NCI-H1048 (cell line): ENCODE measurements around the gene PLXNA4.
"Not testable (repeated sequence)": the region's sequence is repeated elsewhere in the genome, so short reads cannot be mapped to it uniquely, and the experiment has no call there.

Source experiments
- DNase-seq: peaks from one replicate; lab custom pipeline; 2025; lab: John Stamatoyannopoulos, UW

PLXNA4 gene, protein sequence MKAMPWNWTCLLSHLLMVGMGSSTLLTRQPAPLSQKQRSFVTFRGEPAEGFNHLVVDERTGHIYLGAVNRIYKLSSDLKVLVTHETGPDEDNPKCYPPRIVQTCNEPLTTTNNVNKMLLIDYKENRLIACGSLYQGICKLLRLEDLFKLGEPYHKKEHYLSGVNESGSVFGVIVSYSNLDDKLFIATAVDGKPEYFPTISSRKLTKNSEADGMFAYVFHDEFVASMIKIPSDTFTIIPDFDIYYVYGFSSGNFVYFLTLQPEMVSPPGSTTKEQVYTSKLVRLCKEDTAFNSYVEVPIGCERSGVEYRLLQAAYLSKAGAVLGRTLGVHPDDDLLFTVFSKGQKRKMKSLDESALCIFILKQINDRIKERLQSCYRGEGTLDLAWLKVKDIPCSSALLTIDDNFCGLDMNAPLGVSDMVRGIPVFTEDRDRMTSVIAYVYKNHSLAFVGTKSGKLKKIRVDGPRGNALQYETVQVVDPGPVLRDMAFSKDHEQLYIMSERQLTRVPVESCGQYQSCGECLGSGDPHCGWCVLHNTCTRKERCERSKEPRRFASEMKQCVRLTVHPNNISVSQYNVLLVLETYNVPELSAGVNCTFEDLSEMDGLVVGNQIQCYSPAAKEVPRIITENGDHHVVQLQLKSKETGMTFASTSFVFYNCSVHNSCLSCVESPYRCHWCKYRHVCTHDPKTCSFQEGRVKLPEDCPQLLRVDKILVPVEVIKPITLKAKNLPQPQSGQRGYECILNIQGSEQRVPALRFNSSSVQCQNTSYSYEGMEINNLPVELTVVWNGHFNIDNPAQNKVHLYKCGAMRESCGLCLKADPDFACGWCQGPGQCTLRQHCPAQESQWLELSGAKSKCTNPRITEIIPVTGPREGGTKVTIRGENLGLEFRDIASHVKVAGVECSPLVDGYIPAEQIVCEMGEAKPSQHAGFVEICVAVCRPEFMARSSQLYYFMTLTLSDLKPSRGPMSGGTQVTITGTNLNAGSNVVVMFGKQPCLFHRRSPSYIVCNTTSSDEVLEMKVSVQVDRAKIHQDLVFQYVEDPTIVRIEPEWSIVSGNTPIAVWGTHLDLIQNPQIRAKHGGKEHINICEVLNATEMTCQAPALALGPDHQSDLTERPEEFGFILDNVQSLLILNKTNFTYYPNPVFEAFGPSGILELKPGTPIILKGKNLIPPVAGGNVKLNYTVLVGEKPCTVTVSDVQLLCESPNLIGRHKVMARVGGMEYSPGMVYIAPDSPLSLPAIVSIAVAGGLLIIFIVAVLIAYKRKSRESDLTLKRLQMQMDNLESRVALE (N-terminal part only)

GRCh38 chr7:132575982-132576720, at the start of gene PLXNA4:
Gene PLXNA4, minus strand, starts transcription at chr7:132576470. Its CDS starts 67,777 bp downstream, at chr7:132508693.
- DNase-seq: no peak

GRCh38 chr7:132625651-132626050, 49.4 kb upstream of the PLXNA4 start:
- no peak for DNase-seq

- DNase-seq: no peak
Observed at GRCh38 chr7:132622081-132622480, 45.8 kb upstream of the PLXNA4 start.

GRCh38 chr7:132619967-132620366, 43.7 kb upstream of the PLXNA4 start:
- DNase-seq: no peak

- DNase-seq: no peak
Observed at GRCh38 chr7:132618956-132619305, 42.7 kb upstream of the PLXNA4 start.

DNA sequence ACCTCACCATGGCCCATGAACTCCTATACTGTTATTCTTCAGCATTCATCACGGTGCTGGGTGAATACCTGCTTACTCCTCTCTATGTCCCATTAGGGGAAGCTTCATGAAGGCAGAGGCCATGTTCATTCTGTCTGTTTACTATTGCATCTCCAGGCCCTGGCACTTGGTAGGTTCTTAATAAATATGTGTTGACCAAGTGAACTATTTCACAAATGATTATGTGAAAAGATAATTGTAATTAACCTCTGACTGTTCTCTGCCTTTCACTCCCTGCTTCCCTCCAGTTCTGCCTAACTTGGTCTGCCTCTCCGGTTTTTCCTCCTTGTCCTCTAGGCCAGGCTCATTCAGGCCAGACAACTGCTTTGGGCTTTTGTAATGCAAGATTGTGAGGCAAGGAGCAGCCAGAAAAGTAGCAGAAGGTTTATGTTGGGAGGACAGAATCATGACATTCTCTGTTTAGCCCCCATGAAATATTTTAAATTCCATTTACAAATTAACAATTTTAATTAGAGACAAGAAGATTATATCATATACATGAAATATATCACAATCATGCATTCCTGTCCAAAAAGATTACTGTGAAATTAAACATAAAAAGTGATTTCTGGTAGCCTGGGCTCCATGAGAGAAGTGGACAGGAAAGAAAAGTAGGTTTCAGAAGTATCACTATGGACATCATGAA, 42.1 kb upstream of the PLXNA4 start:
- no peak for DNase-seq

- no peak for DNase-seq
Observed at GRCh38 chr7:132614428-132615318, 38.4 kb upstream of the PLXNA4 start.

DNA sequence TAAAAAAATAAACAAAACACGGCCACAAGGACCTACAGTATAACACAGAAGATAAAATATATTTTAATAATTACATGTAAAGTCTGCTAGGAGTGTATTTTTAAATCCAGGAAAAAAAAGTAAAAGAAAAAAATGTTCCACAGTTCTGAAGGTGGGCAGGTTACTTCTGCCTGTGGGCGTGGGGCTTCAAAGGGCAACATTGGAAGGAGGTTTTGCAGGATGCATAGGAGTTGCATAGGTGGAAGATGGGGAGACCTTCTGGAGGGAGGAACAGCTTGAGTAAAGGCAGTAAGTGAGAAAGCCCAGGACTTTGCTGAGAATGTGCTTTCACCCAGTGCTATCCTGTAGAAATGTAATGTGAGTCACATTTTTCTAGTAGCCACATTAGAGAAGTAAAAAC, 37.5 kb upstream of the PLXNA4 start:
- DNase-seq: no peak

- no peak for DNase-seq
Observed at GRCh38 chr7:132610995-132611394, 34.7 kb upstream of the PLXNA4 start.

GRCh38 chr7:132609906-132610520, 33.7 kb upstream of the PLXNA4 start:
- no peak for DNase-seq

DNA sequence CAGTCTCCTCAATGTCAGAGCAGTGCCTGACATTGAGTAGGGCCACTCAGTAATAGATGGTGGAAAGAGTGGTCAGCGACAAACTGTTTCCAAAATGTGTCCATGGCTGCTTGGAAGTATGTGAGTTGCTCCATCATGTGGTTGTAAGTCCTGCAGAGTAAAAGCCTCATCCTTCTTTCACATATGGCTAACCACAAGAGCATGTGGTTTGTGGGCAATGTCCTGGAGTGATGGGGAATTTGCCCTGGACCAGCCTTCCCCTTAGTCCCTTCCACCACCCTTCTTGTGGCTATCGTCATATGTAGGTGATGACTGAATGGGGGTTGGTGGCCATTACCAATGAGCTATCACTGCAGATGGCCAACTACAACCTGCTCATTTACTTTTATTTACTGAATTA, 33.0 kb upstream of the PLXNA4 start:
- no peak for DNase-seq

DNA sequence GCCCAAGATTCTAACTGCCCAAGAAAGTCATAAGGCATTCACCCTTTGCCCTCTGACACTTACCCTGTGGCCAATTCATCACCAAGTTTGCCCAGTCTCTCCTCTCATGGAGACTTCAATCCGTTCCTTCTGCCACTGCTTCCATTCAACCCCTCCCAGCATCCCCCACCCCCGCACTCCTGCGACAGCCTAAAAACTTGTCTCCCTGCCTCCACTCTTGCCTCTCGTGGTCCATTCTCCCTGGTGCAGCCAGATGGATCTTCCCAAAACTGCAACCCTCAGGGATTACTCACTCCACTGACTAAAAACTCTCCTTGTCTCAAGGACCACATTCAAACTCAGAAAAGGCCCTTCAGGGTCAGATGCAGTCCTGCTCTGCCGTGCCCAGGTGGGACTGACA, 32.3 kb upstream of the PLXNA4 start:
- DNase-seq: no peak

DNA sequence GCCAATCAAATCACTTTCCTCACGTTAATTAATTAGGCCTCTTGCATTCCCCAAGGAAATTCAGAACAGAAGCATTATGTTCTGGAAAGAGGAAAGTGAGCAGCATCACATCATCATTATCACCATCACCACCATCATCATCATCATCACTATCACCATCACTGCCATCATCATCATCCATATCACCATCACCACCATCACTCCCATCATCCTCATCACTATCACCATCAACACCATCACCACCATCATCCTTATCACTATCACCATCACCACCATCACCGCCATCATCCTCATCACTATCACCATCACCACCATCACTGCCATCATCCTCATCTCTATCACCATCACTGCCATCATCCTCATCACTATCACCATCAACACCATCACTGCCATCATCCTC, 31.4 kb upstream of the PLXNA4 start:
- DNase-seq: no peak

DNA sequence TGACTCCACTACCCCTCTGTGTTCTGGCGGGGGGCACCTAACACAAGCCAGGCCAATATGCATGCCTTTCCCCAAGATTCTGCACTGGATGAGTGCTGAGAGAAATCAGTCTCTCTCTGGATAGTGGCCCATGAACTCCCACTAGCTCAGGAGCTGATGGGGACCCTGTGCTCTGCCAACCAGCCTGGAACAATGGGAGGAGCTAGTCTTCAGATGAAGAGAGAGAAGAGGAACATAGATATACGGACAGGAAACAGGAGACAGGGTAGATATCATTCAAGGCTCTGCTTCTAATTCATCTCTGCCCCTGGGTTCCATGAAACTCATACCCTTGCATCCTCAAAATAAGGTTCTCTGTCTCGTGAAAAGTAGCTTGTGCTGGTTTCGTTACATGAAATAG, 27.9 kb upstream of the PLXNA4 start:
- DNase-seq: no peak

DNA sequence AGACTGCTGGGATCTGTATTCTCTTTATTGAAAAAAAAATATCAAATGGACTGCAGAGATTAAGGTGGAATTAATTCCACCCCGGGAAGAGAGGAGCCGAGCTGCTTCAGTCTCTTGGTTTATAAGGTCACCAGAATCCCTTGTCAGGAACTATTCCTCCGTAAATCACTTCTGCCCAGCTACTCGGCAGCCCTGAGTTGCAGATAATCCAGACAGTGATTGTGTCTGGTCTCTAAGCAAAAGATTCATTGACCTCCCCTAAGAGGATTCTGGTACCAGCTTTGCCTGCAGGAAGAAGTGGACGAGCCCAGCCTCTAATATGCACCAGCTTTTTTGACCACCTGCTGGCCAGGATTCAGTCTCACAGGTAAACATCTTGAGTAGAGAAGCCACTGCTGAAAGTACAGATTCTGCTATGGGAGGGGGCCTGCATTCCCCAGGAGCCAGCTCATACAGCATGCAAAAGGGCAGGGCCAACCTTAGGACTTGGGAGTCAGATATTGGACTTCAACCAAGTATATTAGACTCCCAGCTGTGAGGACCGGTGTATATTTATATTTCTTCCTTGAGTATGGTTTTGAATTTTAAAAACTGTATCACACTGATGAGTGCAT, 27.1 kb upstream of the PLXNA4 start:
- DNase-seq: no peak

- DNase-seq: no peak
Observed at GRCh38 chr7:132601783-132602182, 25.5 kb upstream of the PLXNA4 start.

DNA sequence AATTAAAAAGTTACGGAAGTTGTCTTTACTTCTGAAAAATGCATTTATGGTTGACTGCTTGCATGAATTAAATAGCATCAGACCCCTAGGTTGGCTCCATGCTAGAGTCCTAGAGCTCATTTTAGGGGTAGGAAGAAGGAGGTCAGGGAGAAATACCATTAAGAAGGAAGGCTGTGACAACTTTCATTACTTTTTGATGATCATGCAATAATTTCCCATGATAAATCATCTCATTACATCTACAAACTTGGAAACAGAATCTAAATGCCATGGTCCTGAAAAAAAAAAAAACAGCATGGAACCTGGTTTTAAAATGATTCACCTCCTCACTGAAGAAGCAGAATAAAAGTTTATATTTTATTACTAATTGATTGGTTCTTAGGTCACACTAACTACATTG, 20.3 kb upstream of the PLXNA4 start:
- DNase-seq: no peak

DNA sequence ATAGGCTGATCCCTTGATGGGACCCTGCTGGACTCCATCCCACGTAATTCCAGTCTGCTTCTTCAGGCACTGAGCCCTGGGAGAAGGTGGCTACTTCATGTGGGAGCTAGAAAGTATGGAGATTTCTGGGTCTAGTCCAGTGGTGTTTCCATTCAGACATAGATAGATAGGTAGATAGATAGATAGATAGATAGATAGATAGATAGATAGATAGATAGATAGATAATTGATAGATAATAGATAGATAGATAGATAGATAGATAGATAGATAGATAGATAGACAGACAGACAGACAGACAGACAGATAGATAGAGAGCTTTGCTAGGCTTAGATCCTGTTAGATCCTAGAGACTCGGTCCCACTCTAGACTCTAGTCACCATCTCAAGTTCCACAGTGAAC, 18.5 kb upstream of the PLXNA4 start:
- DNase-seq: not testable (repeated sequence)

DNA sequence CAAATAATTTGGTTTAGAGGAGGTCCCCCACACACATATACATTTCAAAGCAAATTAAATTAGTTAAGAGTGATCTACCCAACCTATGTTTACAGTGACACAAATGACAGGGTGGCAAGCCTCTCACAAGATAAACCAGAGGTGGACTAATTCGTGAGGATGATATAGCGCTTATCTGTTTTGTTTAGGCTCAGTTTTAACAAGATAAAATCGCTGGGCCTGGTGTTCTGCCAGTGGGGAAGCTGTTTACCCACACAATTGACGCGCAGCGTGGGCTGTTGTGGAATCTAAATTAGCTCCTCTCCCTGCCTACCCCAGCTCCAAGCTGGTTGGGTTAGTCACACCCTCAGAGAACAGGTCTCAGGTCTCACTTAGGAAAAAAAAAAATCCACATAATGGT, 16.7 kb upstream of the PLXNA4 start:
- no peak for DNase-seq
